Upper lobe of left lung (tissue), 6 donors: ENCODE results near the gene PDS5A. TPM values are rescaled to one million over a fixed set of nuclear protein-coding genes. Genes with fewer than 3 reads are reported as not detected.

ENCODE experiments used
- ATAC-seq, 2 donors: fragments of 200-7000 bp; cut with Tn5 transposase; one replicate each; pipeline ENCODE4 v1.9.1; 2022; ENCODE audit warnings: mild to moderate bottlenecking in 2 of 2, moderate library complexity in 2 of 2; ENCODE audit not compliant: low FRiP score in 2 of 2
- DNase-seq, 2 donors: peaks; one replicate each; pipeline ENCODE4 v3.0.0-alpha.2; 2019 to 2020
- H3K27ac ChIP-seq, 4 donors: fragments of 200-600 bp; sonication (generic); one replicate each; pipeline ENCODE4 v1.5.1; 2016 to 2019
- H3K27me3 ChIP-seq, 4 donors: fragments of 200-600 bp; sonication (generic); one replicate each; pipeline ENCODE4 v1.5.1; 2017 to 2019
- H3K36me3 ChIP-seq, 4 donors: fragments of 200-600 bp; sonication (generic); one replicate each; pipeline ENCODE4 v1.5.1; 2016 to 2019
- H3K4me1 ChIP-seq, 4 donors: fragments of 200-600 bp; sonication (generic); one replicate each; pipeline ENCODE4 v1.5.1; 2018 to 2019
- H3K4me3 ChIP-seq, 4 donors: fragments of 200-600 bp; sonication (generic); one replicate each; pipeline ENCODE4 v1.5.1; 2017 to 2019; ENCODE audit warnings: mild to moderate bottlenecking in 2 of 4, moderate library complexity in 1 of 4
- H3K9me3 ChIP-seq, 4 donors: fragments of 200-600 bp; sonication (generic); one replicate each; pipeline ENCODE4 v1.5.1; 2018 to 2019
- CTCF ChIP-seq, 6 experiments: fragments of 450-650 bp in 4 of 6; fragments of 200-600 bp in 2 of 6; sonication (generic) in 2 of 6; IDR thresholded peaks; one replicate each; pipeline ENCODE4 v1.5.1; 2016 to 2019; ENCODE audit warnings: antibody characterized with exemption in 6 of 6
- EP300 ChIP-seq, 4 donors: sonication (generic); formaldehyde crosslinking; IDR thresholded peaks; one replicate each; pipeline ENCODE4 v1.5.1; 2017; ENCODE audit warnings: antibody characterized with exemption in 4 of 4, control low read depth in 2 of 4
- POLR2A ChIP-seq, 4 donors: fragments of 450-650 bp; IDR thresholded peaks; one replicate each; pipeline ENCODE4 v1.5.1; 2016 to 2017; ENCODE audit warnings: antibody characterized with exemption in 4 of 4, mild to moderate bottlenecking in 2 of 4
- POLR2AphosphoS5 ChIP-seq, 2 donors: sonication (generic); formaldehyde crosslinking; IDR thresholded peaks; one replicate each; pipeline ENCODE4 v1.5.1; 2017; ENCODE audit warnings: antibody characterized with exemption in 2 of 2
- whole genome bisulfite sequencing, 2 donors: methylation state at CpG; one replicate each; pipeline ENCODE4 v1.1.5; 2017 to 2018; 5-methylcytosine and 5-hydroxymethylcytosine counted together
- total RNA-seq, 6 donors: library from RNA; depleted of rRNA in 4 of 6; stranded (reverse); fragments of >200 nt in 4 of 6; gene quantifications; one replicate each; pipeline versions ENCODE4 v1.1.0 to v1.2.1, GENCODE V29; 2016 to 2021
- donor health status: DM: no; HTN: no; CAD: no; lungs with moderate emphysema.
- donor health status: DM: no; HTN: yes; CAD: no; lungs with severe emphysema.

The PDS5A gene
- total RNA-seq, 6 donors from 2014 or later = 40.3 to 112 (median 69.6) TPM

DNA sequence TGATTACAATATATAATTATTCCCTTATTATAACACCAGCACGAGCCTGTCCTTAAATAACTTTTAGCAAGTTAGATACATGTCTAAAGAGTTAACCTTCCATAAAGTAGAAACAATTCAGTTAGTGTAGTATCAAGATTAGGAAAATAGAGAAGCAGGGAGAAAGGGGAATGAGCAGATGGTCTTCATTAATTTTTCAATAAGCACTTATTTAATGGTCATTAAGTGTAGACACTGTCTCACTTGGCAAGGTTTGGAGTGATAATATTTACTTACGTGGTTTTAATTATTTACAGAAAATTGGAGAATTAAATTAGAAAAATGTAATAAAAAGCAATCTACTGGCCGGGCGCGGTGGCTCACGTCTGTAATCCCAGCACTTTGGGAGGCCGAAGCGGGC is 99.7 kb downstream of the PDS5A start:
- ATAC-seq (no peak), DNase-seq (no peak)
- H3K27ac ChIP-seq = no peak overlapping the region
- peaks cover 0 to 85% (median 9%) of the 10 kb centered on the region in 4 donors for H3K36me3 ChIP-seq
- H3K4me3 ChIP-seq = no peak overlapping the region
- no peak for TF ChIP-seq CTCF (IDR thresholded peaks at IDR 0.05)
- no peak for TF ChIP-seq EP300 (IDR thresholded peaks at IDR 0.05)
- TF ChIP-seq POLR2A (IDR thresholded peaks at IDR 0.05) = no peak
- TF ChIP-seq POLR2AphosphoS5 (IDR thresholded peaks at IDR 0.05) = no peak
- no peaks in the 10 kb centered on the region for H3K4me1 ChIP-seq
- no peaks in the 10 kb centered on the region for H3K27me3 ChIP-seq
- H3K9me3 ChIP-seq = no peaks in the 10 kb centered on the region
- 92 to 93% methylated on average over 8 of the region's 8 CpGs for WGBS, 2 donors

GRCh38 chr4:39873823-39874222 is 103.9 kb downstream of the PDS5A start:
- 73 to 75% methylated on average over 2 of the region's 2 CpGs for WGBS, 2 donors
- H3K36me3 ChIP-seq = peaks cover 7 to 88% (median 16%) of the 10 kb centered on the region in 4 donors
- no peak overlapping the region for H3K27ac ChIP-seq
- H3K27me3 ChIP-seq = no peaks in the 10 kb centered on the region
- no peak overlapping the region for H3K4me3 ChIP-seq
- no peak for ATAC-seq
- H3K4me1 ChIP-seq = no peaks in the 10 kb centered on the region
- DNase-seq = no peak
- no peaks in the 10 kb centered on the region for H3K9me3 ChIP-seq
- TF ChIP-seq CTCF (IDR thresholded peaks at IDR 0.05) (no peak), POLR2AphosphoS5 (IDR thresholded peaks at IDR 0.05) (no peak), POLR2A (IDR thresholded peaks at IDR 0.05) (no peak), EP300 (IDR thresholded peaks at IDR 0.05) (no peak)

DNA sequence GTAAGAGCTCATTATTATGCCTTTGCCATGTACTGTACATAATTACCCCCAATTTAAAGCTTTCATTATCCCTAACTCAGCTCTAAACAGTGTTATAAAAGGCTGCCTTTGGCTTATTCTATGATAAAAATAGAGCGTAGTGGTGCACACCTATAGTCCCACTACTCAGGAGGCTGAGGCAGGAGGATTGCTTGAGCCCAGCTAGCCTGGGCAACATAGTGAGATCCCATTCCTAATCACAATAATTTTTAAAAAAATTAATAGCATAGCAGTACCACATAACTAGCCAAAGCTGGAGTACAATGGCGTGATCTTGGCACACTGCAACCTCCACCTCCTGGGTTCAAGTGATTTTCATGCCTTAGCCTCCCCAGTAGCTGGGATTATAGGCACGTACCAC is 112.4 kb downstream of the PDS5A start:
- 98 to 100% methylated on average over 3 of the region's 3 CpGs for WGBS, 2 donors
- Histone ChIP-seq H3K27ac (no peak overlapping the region), H3K4me3 (no peak overlapping the region), H3K27me3 (no peaks in the 10 kb centered on the region), H3K36me3 (peaks cover 7 to 81% (median 31%) of the 10 kb centered on the region in 4 donors), H3K9me3 (no peaks in the 10 kb centered on the region), H3K4me1 (no peaks in the 10 kb centered on the region)
- TF ChIP-seq POLR2AphosphoS5 (IDR thresholded peaks at IDR 0.05) (no peak), POLR2A (IDR thresholded peaks at IDR 0.05) (no peak), CTCF (IDR thresholded peaks at IDR 0.05) (no peak), EP300 (IDR thresholded peaks at IDR 0.05) (no peak)
- DNase-seq (no peak), ATAC-seq (no peak)

- 94 to 96% methylated on average over 6 of the region's 6 CpGs for WGBS, 2 donors
- H3K36me3 ChIP-seq = peaks cover 7 to 84% (median 37%) of the 10 kb centered on the region in 4 donors
- ATAC-seq (no peak), DNase-seq (no peak)
- no peaks in the 10 kb centered on the region for H3K4me1 ChIP-seq
- no peaks in the 10 kb centered on the region for H3K9me3 ChIP-seq
- no peak overlapping the region for H3K4me3 ChIP-seq
- H3K27ac ChIP-seq = no peak overlapping the region
- TF ChIP-seq POLR2A (IDR thresholded peaks at IDR 0.05) = no peak
- no peak for TF ChIP-seq CTCF (IDR thresholded peaks at IDR 0.05)
- no peaks in the 10 kb centered on the region for H3K27me3 ChIP-seq
Observed at GRCh38 chr4:39864391-39864790, 113.3 kb downstream of the PDS5A start.

DNA sequence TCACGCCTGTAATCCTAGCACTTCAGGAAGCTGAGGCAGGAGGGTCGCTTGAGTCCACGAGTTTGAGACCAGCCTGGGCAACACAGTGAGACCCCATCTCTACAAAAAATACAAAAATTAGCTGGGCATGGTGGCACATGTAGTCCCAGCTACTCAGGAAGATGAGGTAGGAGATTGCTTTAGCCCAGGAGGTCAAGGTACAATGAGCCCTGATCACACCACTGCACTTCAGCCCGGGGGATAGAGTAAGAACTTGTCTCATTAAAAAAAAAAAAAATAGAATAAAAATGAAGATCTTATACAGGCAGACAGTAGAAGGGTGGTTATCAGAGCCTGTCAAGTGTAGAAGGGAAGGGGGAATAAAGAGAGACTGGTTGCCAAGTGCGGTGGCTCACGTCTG is 116.9 kb downstream of the PDS5A start:
- H3K27ac ChIP-seq = no peak overlapping the region
- DNase-seq = no peak
- H3K36me3 ChIP-seq = peaks cover 7 to 72% (median 36%) of the 10 kb centered on the region in 4 donors
- no peaks in the 10 kb centered on the region for H3K27me3 ChIP-seq
- 94 to 96% methylated on average over 6 of the region's 6 CpGs for WGBS, 2 donors
- H3K4me1 ChIP-seq = no peaks in the 10 kb centered on the region
- no peak for ATAC-seq
- H3K4me3 ChIP-seq = no peak overlapping the region
- TF ChIP-seq POLR2AphosphoS5 (IDR thresholded peaks at IDR 0.05) = no peak
- no peak for TF ChIP-seq POLR2A (IDR thresholded peaks at IDR 0.05)
- no peak for TF ChIP-seq EP300 (IDR thresholded peaks at IDR 0.05)
- no peak for TF ChIP-seq CTCF (IDR thresholded peaks at IDR 0.05)
- H3K9me3 ChIP-seq = peaks cover 0 to 4% (median 0%) of the 10 kb centered on the region in 4 donors
